ENCODE data around the gene ZNF594.
A peak's percentile ranks its signal among the peaks of the same experiment; 100 is the strongest.
"Not testable (repeated sequence)": the region's sequence is repeated elsewhere in the genome, so short reads cannot be mapped to it uniquely, and the experiment has no call there.

Gene ZNF594

GRCh38 chr17:5191541-5192417 is at the start of gene ZNF594:
Gene ZNF594 (minus strand): TSS chr17:5191868. CDS start chr17:5184256, 7,612 bp downstream.
- peak; percentile 92 for DNase-seq (ENCODE audit: low spot score)

- DNase-seq (ENCODE audit: low spot score): not testable (repeated sequence)
Measured at GRCh38 chr17:5239769-5240168, 48.1 kb upstream of the ZNF594 start.

- no peak for DNase-seq (ENCODE audit: low spot score)
Measured at GRCh38 chr17:5238333-5238732, 46.7 kb upstream of the ZNF594 start.

- no peak for DNase-seq (ENCODE audit: low spot score)
Measured at GRCh38 chr17:5237541-5238016, 45.9 kb upstream of the ZNF594 start.

- DNase-seq (ENCODE audit: low spot score): no peak
Measured at GRCh38 chr17:5236938-5237540, 45.4 kb upstream of the ZNF594 start.

GRCh38 chr17:5234645-5235576 is 43.2 kb upstream of the ZNF594 start, which contains the start of gene SCIMP:
Gene SCIMP (minus strand): TSS chr17:5234860. CDS start chr17:5234755, 105 bp downstream.
- DNase-seq (ENCODE audit: low spot score): no peak

GRCh38 chr17:5233492-5233891 is 41.8 kb upstream of the ZNF594 start:
- not testable (repeated sequence) for DNase-seq (ENCODE audit: low spot score)

GRCh38 chr17:5226940-5227878 is 35.5 kb upstream of the ZNF594 start:
- no peak for DNase-seq (ENCODE audit: low spot score)

- DNase-seq (ENCODE audit: low spot score): no peak
Measured at GRCh38 chr17:5225668-5226457, 34.2 kb upstream of the ZNF594 start.

- not testable (repeated sequence) for DNase-seq (ENCODE audit: low spot score)
Measured at GRCh38 chr17:5221912-5222311, 30.2 kb upstream of the ZNF594 start.

GRCh38 chr17:5220074-5220473 is 28.4 kb upstream of the ZNF594 start:
- DNase-seq (ENCODE audit: low spot score): no peak

- no peak for DNase-seq (ENCODE audit: low spot score)
Measured at GRCh38 chr17:5219536-5219935, 27.9 kb upstream of the ZNF594 start.

- DNase-seq (ENCODE audit: low spot score): not testable (repeated sequence)
Measured at GRCh38 chr17:5217562-5217961, 25.9 kb upstream of the ZNF594 start.

- DNase-seq (ENCODE audit: low spot score): no peak
Measured at GRCh38 chr17:5211458-5211857, 19.8 kb upstream of the ZNF594 start.

GRCh38 chr17:5210614-5211252 is 19.1 kb upstream of the ZNF594 start:
- DNase-seq (ENCODE audit: low spot score): no peak

GRCh38 chr17:5210091-5210490 is 18.4 kb upstream of the ZNF594 start:
- no peak for DNase-seq (ENCODE audit: low spot score)

GRCh38 chr17:5209396-5209795 is 17.7 kb upstream of the ZNF594 start:
- DNase-seq (ENCODE audit: low spot score): no peak

- DNase-seq (ENCODE audit: low spot score): no peak
Measured at GRCh38 chr17:5203908-5204294, 12.2 kb upstream of the ZNF594 start.

GRCh38 chr17:5203178-5203907 is 11.7 kb upstream of the ZNF594 start:
- no peak for DNase-seq (ENCODE audit: low spot score)
